ENCODE measurements around the gene SYCP2.
A peak's percentile ranks its signal among the peaks of the same experiment; 100 is the strongest.

The SYCP2 gene

GRCh38 chr20:59850018-59850641 lies 83.3 kb downstream of the SYCP2 start:
- FAIRE-seq (peak; percentile 67), DNase-seq (ENCODE audit: insufficient read length) (no peak)
- TF ChIP-seq POLR2A (IDR thresholded peaks at IDR 0.05; ENCODE audit: low read depth, low read length) (no peak), POLR2AphosphoS5 (IDR thresholded peaks at IDR 0.05; ENCODE audit: low read depth, low read length) (no peak), TAF1 (IDR thresholded peaks at IDR 0.05; ENCODE audit: borderline replicate concordance, low read depth, low read length) (no peak)

GRCh38 chr20:59848182-59848581 lies 85.3 kb downstream of the SYCP2 start:
- TF ChIP-seq TAF1 (IDR thresholded peaks at IDR 0.05; ENCODE audit: borderline replicate concordance, low read depth, low read length) (no peak), POLR2A (IDR thresholded peaks at IDR 0.05; ENCODE audit: low read depth, low read length) (no peak), POLR2AphosphoS5 (IDR thresholded peaks at IDR 0.05; ENCODE audit: low read depth, low read length) (no peak)
- no peak for FAIRE-seq

GRCh38 chr20:59845472-59845871 lies 88.0 kb downstream of the SYCP2 start:
- DNase-seq (ENCODE audit: insufficient read length) (no peak), FAIRE-seq (no peak)
- TF ChIP-seq POLR2AphosphoS5 (IDR thresholded peaks at IDR 0.05; ENCODE audit: low read depth, low read length) (no peak), TAF1 (IDR thresholded peaks at IDR 0.05; ENCODE audit: borderline replicate concordance, low read depth, low read length) (no peak), POLR2A (IDR thresholded peaks at IDR 0.05; ENCODE audit: low read depth, low read length) (no peak)

More at GRCh38 chr20:59848182-59848581, 85.3 kb downstream of the SYCP2 start:
- no peak for DNase-seq (ENCODE audit: insufficient read length)

GRCh38 chr20:59839400-59839799 lies 94.0 kb downstream of the SYCP2 start:
- TF ChIP-seq POLR2A (IDR thresholded peaks at IDR 0.05; ENCODE audit: low read depth, low read length) (no peak), TAF1 (IDR thresholded peaks at IDR 0.05; ENCODE audit: borderline replicate concordance, low read depth, low read length) (no peak), POLR2AphosphoS5 (IDR thresholded peaks at IDR 0.05; ENCODE audit: low read depth, low read length) (no peak)
- FAIRE-seq (no peak), DNase-seq (ENCODE audit: insufficient read length) (no peak)

GRCh38 chr20:59837623-59838394 lies 95.6 kb downstream of the SYCP2 start:
- no peak for DNase-seq (ENCODE audit: insufficient read length)
- TF ChIP-seq POLR2AphosphoS5 (IDR thresholded peaks at IDR 0.05; ENCODE audit: low read depth, low read length) = no peak
- no peak for TF ChIP-seq POLR2A (IDR thresholded peaks at IDR 0.05; ENCODE audit: low read depth, low read length)
- no peak for TF ChIP-seq TAF1 (IDR thresholded peaks at IDR 0.05; ENCODE audit: borderline replicate concordance, low read depth, low read length)
- FAIRE-seq = peak; percentile 17

- TF ChIP-seq POLR2AphosphoS5 (IDR thresholded peaks at IDR 0.05; ENCODE audit: low read depth, low read length) (no peak), POLR2A (IDR thresholded peaks at IDR 0.05; ENCODE audit: low read depth, low read length) (no peak)
- DNase-seq (ENCODE audit: insufficient read length) = no peak
- no peak for FAIRE-seq
Measured at GRCh38 chr20:59836767-59837166, 96.7 kb downstream of the SYCP2 start.

GRCh38 chr20:59835448-59836395 lies 97.7 kb downstream of the SYCP2 start:
- TF ChIP-seq POLR2A (IDR thresholded peaks at IDR 0.05; ENCODE audit: low read depth, low read length) (no peak), TAF1 (IDR thresholded peaks at IDR 0.05; ENCODE audit: borderline replicate concordance, low read depth, low read length) (0 out of 2 replicates have a peak, but pooled peaks have one; percentile 26)
- FAIRE-seq = no peak
- no peak for DNase-seq (ENCODE audit: insufficient read length)

GRCh38 chr20:59835057-59835447 lies 98.4 kb downstream of the SYCP2 start:
- no peak for TF ChIP-seq POLR2AphosphoS5 (IDR thresholded peaks at IDR 0.05; ENCODE audit: low read depth, low read length)
- TF ChIP-seq TAF1 (IDR thresholded peaks at IDR 0.05; ENCODE audit: borderline replicate concordance, low read depth, low read length) = no peak
- TF ChIP-seq POLR2A (IDR thresholded peaks at IDR 0.05; ENCODE audit: low read depth, low read length) = no peak
- FAIRE-seq (no peak), DNase-seq (ENCODE audit: insufficient read length) (no peak)

GRCh38 chr20:59832406-59833363 lies 100.8 kb downstream of the SYCP2 start:
- FAIRE-seq (no peak), DNase-seq (ENCODE audit: insufficient read length) (no peak)
- TF ChIP-seq POLR2AphosphoS5 (IDR thresholded peaks at IDR 0.05; ENCODE audit: low read depth, low read length) = no peak
- TF ChIP-seq POLR2A (IDR thresholded peaks at IDR 0.05; ENCODE audit: low read depth, low read length) = no peak
- no peak for TF ChIP-seq TAF1 (IDR thresholded peaks at IDR 0.05; ENCODE audit: borderline replicate concordance, low read depth, low read length)

- FAIRE-seq = no peak
- TF ChIP-seq POLR2AphosphoS5 (IDR thresholded peaks at IDR 0.05; ENCODE audit: low read depth, low read length) (no peak), POLR2A (IDR thresholded peaks at IDR 0.05; ENCODE audit: low read depth, low read length) (no peak), TAF1 (IDR thresholded peaks at IDR 0.05; ENCODE audit: borderline replicate concordance, low read depth, low read length) (no peak)
Measured at GRCh38 chr20:59831916-59832270, 101.5 kb downstream of the SYCP2 start.

More at GRCh38 chr20:59831916-59832270, 101.5 kb downstream of the SYCP2 start:
- no peak for DNase-seq (ENCODE audit: insufficient read length)

Data from GM12892 (cell line).